ENCODE measurements around the gene BTRC. TPM values are rescaled to one million over a fixed set of nuclear protein-coding genes. Genes with fewer than 3 reads are reported as not detected.

BTRC gene
- total and polyA plus RNA-seq, 2 donors from 2014 or later = 6.7 to 18.0 TPM

DNA sequence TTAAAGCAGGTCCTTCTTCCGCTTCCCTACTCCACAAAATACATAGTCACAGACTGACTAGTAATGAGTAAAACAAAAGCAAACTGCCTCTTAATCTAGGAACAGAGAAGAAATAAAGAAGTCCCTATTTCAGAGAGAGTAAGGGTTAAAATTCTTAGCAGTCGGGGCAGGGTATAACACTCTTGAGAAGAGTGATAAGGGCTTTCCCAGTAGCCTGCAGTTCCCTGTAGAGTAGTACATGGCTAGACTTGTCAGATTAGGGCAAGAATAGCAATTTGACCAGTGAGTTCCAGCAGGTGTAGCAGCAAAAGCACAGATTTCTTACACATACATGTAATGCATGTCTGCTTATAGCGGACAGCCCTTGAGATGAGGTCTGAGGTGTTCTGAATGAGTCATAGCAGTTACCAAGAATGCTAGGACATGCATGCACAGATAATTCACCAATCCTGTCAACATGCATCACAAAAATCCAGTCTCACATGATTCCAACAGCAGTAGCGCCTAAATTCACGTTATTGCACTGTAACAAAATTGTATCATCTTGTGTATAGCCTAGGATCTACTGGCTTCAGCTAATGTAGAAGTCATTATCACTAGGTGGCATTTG lies 40.7 kb downstream of the BTRC start:
- DNase-seq = no peak
- Histone ChIP-seq H3K36me3 (ENCODE audit: control insufficient read depth in 2 of 3, insufficient read depth in 3 of 3, low read length in 3 of 3) (no peaks in the 10 kb centered on the region), H3K27me3 (ENCODE audit: control insufficient read depth, insufficient read depth, low read length) (no peaks in the 10 kb centered on the region), H3K4me3 (ENCODE audit: low read length in 3 of 3) (no peak overlapping the region), H3K27ac (ENCODE audit: low read depth in 2 of 2, low read length in 2 of 2) (no peak overlapping the region), H3K9me3 (ENCODE audit: control insufficient read depth in 2 of 3, insufficient read depth in 1 of 3, low read length in 3 of 3) (no peaks in the 10 kb centered on the region), H3K9ac (ENCODE audit: low read length in 3 of 3) (no peak overlapping the region), H3K4me1 (ENCODE audit: control insufficient read depth in 2 of 3, insufficient read depth in 2 of 3, low read depth in 1 of 3, low read length in 3 of 3) (no peaks in the 10 kb centered on the region)
- intact Hi-C loops (cut with DNase I) = no loop called here
- no peak for FAIRE-seq
- TF ChIP-seq, protein P1, sequence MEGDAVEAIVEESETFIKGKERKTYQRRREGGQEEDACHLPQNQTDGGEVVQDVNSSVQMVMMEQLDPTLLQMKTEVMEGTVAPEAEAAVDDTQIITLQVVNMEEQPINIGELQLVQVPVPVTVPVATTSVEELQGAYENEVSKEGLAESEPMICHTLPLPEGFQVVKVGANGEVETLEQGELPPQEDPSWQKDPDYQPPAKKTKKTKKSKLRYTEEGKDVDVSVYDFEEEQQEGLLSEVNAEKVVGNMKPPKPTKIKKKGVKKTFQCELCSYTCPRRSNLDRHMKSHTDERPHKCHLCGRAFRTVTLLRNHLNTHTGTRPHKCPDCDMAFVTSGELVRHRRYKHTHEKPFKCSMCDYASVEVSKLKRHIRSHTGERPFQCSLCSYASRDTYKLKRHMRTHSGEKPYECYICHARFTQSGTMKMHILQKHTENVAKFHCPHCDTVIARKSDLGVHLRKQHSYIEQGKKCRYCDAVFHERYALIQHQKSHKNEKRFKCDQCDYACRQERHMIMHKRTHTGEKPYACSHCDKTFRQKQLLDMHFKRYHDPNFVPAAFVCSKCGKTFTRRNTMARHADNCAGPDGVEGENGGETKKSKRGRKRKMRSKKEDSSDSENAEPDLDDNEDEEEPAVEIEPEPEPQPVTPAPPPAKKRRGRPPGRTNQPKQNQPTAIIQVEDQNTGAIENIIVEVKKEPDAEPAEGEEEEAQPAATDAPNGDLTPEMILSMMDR (IDR thresholded peaks at IDR 0.05; ENCODE audit: borderline replicate concordance, extremely low read depth, insufficient read depth) = no peak

- Histone ChIP-seq H3K4me3 (ENCODE audit: low read length in 3 of 3) (no peak overlapping the region), H3K9me3 (ENCODE audit: control insufficient read depth in 2 of 3, insufficient read depth in 1 of 3, low read length in 3 of 3) (no peaks in the 10 kb centered on the region), H3K4me1 (ENCODE audit: control insufficient read depth in 2 of 3, insufficient read depth in 2 of 3, low read depth in 1 of 3, low read length in 3 of 3) (no peaks in the 10 kb centered on the region), H3K27ac (ENCODE audit: low read depth in 2 of 2, low read length in 2 of 2) (no peak overlapping the region), H3K27me3 (ENCODE audit: control insufficient read depth, insufficient read depth, low read length) (no peaks in the 10 kb centered on the region), H3K9ac (ENCODE audit: low read length in 3 of 3) (no peak overlapping the region), H3K36me3 (ENCODE audit: control insufficient read depth in 2 of 3, insufficient read depth in 3 of 3, low read length in 3 of 3) (no peaks in the 10 kb centered on the region)
- FAIRE-seq = no peak
- intact Hi-C loops (cut with DNase I) = no loop called here
- TF ChIP-seq, protein P1 (IDR thresholded peaks at IDR 0.05; ENCODE audit: borderline replicate concordance, extremely low read depth, insufficient read depth) = no peak
- peak in 3 of 5 donors; percentile 13 to 84 (median 53) for DNase-seq
These were observed 43.2 kb downstream of the BTRC start for GRCh38 chr10:101397140-101397539.

DNA sequence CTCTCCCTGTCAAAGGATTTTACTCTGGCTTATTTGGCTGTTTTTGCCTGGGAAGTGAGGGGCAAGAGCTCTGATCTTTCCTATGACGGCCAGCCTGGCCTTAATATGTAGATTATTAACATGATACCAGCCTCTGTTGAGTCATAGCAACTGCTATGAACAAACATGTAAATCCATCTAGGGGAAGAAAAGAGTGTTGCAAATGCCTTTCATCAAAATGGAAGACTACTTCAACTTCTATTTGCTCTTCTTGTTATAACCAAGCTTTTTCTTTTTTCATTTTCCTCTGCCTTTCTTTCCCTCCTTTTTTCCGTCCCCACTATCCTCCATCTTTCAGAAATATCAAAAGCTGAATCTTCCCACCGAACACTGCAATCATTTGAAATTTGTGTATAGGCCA lies 46.6 kb downstream of the BTRC start:
- H3K9me3 ChIP-seq (ENCODE audit: control insufficient read depth in 2 of 3, insufficient read depth in 1 of 3, low read length in 3 of 3) = no peaks in the 10 kb centered on the region
- H3K27ac ChIP-seq (ENCODE audit: low read depth in 2 of 2, low read length in 2 of 2) = no peak overlapping the region
- intact Hi-C loops (cut with DNase I) = no loop called here
- H3K4me3 ChIP-seq (ENCODE audit: low read length in 3 of 3) = no peak overlapping the region
- H3K9ac ChIP-seq (ENCODE audit: low read length in 3 of 3) = no peak overlapping the region
- H3K4me1 ChIP-seq (ENCODE audit: control insufficient read depth in 2 of 3, insufficient read depth in 2 of 3, low read depth in 1 of 3, low read length in 3 of 3) = no peaks in the 10 kb centered on the region
- TF ChIP-seq, protein P1 (IDR thresholded peaks at IDR 0.05; ENCODE audit: borderline replicate concordance, extremely low read depth, insufficient read depth) = no peak
- H3K27me3 ChIP-seq (ENCODE audit: control insufficient read depth, insufficient read depth, low read length) = no peaks in the 10 kb centered on the region
- DNase-seq = no peak
- no peak for FAIRE-seq
- H3K36me3 ChIP-seq (ENCODE audit: control insufficient read depth in 2 of 3, insufficient read depth in 3 of 3, low read length in 3 of 3) = no peaks in the 10 kb centered on the region

DNA sequence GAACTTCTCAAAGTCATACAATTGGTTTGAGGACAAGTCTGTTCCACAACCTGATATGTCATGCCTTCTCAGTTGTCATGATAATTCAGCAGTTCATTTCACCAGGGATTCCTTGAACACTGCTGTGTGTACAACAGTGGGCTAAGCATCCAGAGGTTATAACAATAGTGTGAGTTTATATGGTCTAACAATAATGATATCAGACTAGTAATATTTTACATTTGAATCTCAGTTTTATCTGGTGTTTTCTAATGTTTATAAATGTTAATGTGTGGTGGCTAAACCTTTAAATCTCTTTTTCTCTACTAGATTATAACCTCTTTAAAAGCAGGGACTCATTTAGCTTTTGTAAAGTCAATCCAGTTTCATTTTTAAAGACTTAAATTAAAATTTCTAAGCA lies 48.7 kb downstream of the BTRC start:
- TF ChIP-seq, protein P1 (IDR thresholded peaks at IDR 0.05; ENCODE audit: borderline replicate concordance, extremely low read depth, insufficient read depth) = no peak
- DNase-seq (no peak), FAIRE-seq (no peak)
- intact Hi-C loops (cut with DNase I) = no loop called here
- Histone ChIP-seq H3K4me3 (ENCODE audit: low read length in 3 of 3) (no peak overlapping the region), H3K9ac (ENCODE audit: low read length in 3 of 3) (no peak overlapping the region), H3K4me1 (ENCODE audit: control insufficient read depth in 2 of 3, insufficient read depth in 2 of 3, low read depth in 1 of 3, low read length in 3 of 3) (no peaks in the 10 kb centered on the region), H3K9me3 (ENCODE audit: control insufficient read depth in 2 of 3, insufficient read depth in 1 of 3, low read length in 3 of 3) (no peaks in the 10 kb centered on the region), H3K27me3 (ENCODE audit: control insufficient read depth, insufficient read depth, low read length) (no peaks in the 10 kb centered on the region), H3K27ac (ENCODE audit: low read depth in 2 of 2, low read length in 2 of 2) (no peak overlapping the region), H3K36me3 (ENCODE audit: control insufficient read depth in 2 of 3, insufficient read depth in 3 of 3, low read length in 3 of 3) (no peaks in the 10 kb centered on the region)

All from kidney (tissue), 14 donors.